Measurements from ENCODE around the gene KYNU. TPM values are rescaled to one million over a fixed set of nuclear protein-coding genes. Genes with fewer than 3 reads are reported as not detected.

Gene KYNU
- total RNA-seq, 1 donor from 2014 or later: 0.26 TPM

DNA sequence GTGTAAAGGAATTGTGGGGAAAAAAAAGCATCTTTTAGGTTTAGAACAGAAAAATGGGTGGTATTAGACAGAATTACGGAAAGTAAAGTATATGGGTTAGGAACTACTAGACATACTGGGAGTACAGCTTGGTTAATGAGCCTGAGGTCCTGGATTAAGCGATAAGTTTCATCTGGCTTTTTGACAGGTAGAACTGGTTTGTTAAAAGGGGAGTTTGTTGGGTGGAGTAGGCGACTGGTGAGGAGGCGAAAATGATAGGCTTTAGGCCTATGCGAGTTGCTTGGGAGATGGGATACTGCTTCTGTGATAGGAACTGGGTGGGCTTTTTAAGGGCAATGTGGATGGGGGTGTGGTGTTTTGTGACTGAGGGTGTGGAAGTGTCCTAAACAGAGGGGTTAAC, 56.5 kb downstream of the KYNU start:
- Mint-ChIP-seq H3K27me3 (ENCODE audit: low read depth) (no peaks in the 10 kb centered on the region), H3K4me1 (no peaks in the 10 kb centered on the region), H3K36me3 (ENCODE audit: low read depth) (no peaks in the 10 kb centered on the region), H3K9me3 (peaks cover 7% of the 10 kb centered on the region), H3K27ac (ENCODE audit: unreplicated experiment) (no peak overlapping the region), H3K4me3 (no peak overlapping the region)
- DNase-seq (ENCODE audit: low read depth, low spot score): no peak
- TF ChIP-seq, protein P1, sequence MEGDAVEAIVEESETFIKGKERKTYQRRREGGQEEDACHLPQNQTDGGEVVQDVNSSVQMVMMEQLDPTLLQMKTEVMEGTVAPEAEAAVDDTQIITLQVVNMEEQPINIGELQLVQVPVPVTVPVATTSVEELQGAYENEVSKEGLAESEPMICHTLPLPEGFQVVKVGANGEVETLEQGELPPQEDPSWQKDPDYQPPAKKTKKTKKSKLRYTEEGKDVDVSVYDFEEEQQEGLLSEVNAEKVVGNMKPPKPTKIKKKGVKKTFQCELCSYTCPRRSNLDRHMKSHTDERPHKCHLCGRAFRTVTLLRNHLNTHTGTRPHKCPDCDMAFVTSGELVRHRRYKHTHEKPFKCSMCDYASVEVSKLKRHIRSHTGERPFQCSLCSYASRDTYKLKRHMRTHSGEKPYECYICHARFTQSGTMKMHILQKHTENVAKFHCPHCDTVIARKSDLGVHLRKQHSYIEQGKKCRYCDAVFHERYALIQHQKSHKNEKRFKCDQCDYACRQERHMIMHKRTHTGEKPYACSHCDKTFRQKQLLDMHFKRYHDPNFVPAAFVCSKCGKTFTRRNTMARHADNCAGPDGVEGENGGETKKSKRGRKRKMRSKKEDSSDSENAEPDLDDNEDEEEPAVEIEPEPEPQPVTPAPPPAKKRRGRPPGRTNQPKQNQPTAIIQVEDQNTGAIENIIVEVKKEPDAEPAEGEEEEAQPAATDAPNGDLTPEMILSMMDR (conservative IDR thresholded peaks at IDR 0.05): no peak

DNA sequence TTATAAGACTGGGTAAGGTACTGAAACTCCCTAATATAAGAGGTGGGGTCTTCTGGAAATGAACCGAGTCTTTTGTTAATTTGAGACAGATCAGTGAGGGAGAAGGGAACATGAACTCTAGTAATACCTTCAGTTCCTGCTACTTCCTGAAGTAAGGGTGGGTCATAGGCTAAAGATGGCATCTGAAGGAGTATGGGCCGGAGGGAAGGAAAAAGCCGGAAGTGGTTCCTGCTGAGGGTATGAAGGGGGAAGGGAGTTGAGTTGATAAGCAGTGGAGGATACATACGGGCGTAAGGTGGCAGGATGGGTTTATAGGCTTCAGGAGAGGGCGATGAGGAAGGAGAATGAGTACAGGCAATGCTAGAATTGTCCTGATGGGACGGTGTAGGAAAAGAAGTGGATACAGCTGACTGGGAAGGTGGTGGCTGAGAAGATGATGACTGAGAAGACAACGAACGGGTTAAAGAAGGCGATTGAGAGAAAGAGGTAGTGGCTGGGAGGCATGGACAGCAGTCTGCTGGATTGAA, 58.2 kb downstream of the KYNU start:
- H3K36me3 Mint-ChIP-seq (ENCODE audit: low read depth): no peaks in the 10 kb centered on the region
- TF ChIP-seq, protein P1 (conservative IDR thresholded peaks at IDR 0.05): no peak
- no peak overlapping the region for H3K27ac Mint-ChIP-seq (ENCODE audit: unreplicated experiment)
- no peak overlapping the region for H3K4me3 Mint-ChIP-seq
- DNase-seq (ENCODE audit: low read depth, low spot score): no peak
- H3K27me3 Mint-ChIP-seq (ENCODE audit: low read depth): no peaks in the 10 kb centered on the region
- peaks cover 7% of the 10 kb centered on the region for H3K9me3 Mint-ChIP-seq
- H3K4me1 Mint-ChIP-seq: no peaks in the 10 kb centered on the region

DNA sequence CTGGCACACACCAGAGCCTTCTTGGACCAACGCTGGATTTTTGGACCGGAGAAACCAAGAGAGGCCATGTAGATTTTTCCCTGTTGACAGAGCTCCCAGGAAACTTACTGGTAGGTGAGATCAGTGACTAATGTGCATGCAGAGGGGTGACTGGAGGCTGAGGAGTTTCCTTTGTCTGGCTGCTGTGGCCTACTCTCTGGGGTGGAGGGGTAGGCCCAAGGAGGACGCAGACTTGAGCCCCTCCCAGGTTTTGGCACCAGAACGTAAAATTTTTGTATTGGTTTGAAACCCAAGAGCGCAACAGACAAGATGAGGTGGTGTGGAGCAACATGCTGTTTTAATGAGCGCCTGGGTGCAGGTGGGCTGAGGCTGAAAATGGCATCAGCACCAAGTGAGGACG, 59.2 kb downstream of the KYNU start:
- no peaks in the 10 kb centered on the region for H3K27me3 Mint-ChIP-seq (ENCODE audit: low read depth)
- no peaks in the 10 kb centered on the region for H3K4me1 Mint-ChIP-seq
- no peak overlapping the region for H3K4me3 Mint-ChIP-seq
- no peak overlapping the region for H3K27ac Mint-ChIP-seq (ENCODE audit: unreplicated experiment)
- no peak for DNase-seq (ENCODE audit: low read depth, low spot score)
- TF ChIP-seq, protein P1 (conservative IDR thresholded peaks at IDR 0.05): no peak
- H3K9me3 Mint-ChIP-seq: peaks cover 7% of the 10 kb centered on the region
- H3K36me3 Mint-ChIP-seq (ENCODE audit: low read depth): no peaks in the 10 kb centered on the region

DNA sequence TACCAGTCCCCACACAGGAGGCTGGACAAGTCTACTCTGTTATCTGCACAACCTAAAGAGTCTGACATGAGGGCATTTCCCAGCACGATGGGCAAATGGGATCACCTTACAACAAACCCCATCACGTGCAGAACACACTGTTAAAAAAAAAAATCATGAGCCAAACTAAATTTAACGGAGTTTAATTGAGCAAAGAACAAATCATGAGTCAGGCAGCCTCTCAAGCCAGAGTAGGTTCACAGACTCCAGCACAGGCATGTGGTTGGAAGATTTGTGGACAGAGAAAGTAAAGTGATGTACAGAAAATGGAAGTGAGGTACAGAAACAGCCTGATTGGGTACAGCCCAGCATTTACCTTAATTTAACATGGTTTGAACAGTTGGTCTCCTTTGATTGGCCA, 59.9 kb downstream of the KYNU start:
- DNase-seq (ENCODE audit: low read depth, low spot score): no peak
- H3K4me1 Mint-ChIP-seq: no peaks in the 10 kb centered on the region
- TF ChIP-seq, protein P1 (conservative IDR thresholded peaks at IDR 0.05): no peak
- H3K4me3 Mint-ChIP-seq: no peak overlapping the region
- H3K9me3 Mint-ChIP-seq: peaks cover 7% of the 10 kb centered on the region
- H3K27ac Mint-ChIP-seq (ENCODE audit: unreplicated experiment): no peak overlapping the region
- no peaks in the 10 kb centered on the region for H3K27me3 Mint-ChIP-seq (ENCODE audit: low read depth)
- H3K36me3 Mint-ChIP-seq (ENCODE audit: low read depth): no peaks in the 10 kb centered on the region

DNA sequence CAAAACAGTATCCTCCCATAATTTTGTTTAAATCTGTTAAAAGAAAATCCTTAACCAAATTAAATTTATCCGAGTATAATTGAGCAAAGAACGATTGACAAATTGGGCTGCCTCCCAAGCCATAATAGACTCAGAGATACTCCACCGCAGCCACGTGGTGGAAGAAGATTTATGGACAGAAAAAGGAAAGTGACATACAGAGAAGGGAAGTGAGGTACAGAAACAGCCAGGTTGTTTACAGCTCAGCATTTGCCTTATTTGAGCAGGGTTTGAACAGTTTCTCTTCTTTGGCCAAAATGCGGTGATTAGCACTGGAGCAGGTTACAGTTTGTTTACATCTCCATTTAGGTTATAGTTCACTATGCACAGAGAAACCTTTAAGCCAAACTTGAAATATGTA, 60.8 kb downstream of the KYNU start:
- H3K9me3 Mint-ChIP-seq: peaks cover 7% of the 10 kb centered on the region
- no peaks in the 10 kb centered on the region for H3K4me1 Mint-ChIP-seq
- H3K36me3 Mint-ChIP-seq (ENCODE audit: low read depth): no peaks in the 10 kb centered on the region
- no peak overlapping the region for H3K27ac Mint-ChIP-seq (ENCODE audit: unreplicated experiment)
- no peak for DNase-seq (ENCODE audit: low read depth, low spot score)
- H3K4me3 Mint-ChIP-seq: no peak overlapping the region
- TF ChIP-seq, protein P1 (conservative IDR thresholded peaks at IDR 0.05): no peak
- no peaks in the 10 kb centered on the region for H3K27me3 Mint-ChIP-seq (ENCODE audit: low read depth)

All from neural crest cell (in vitro differentiated cells).